H1 (cell line): Measurements from ENCODE around the gene GPC3. TPM values are rescaled to one million over a fixed set of nuclear protein-coding genes. Genes with fewer than 3 reads are reported as not detected.
"Not testable (repeated sequence)": the region's sequence is repeated elsewhere in the genome, so short reads cannot be mapped to it uniquely, and the experiment has no call there.

Experiments used
- CTCF ChIA-PET: fragments of 300-600 bp; sonication (Branson Sonifier 250); formaldehyde crosslinking; loops from one replicate; lab custom pipeline; 2021; ENCODE audit not compliant: partially characterized antibody; lab: Charles Lee
- POLR2A ChIA-PET: fragments of 300-600 bp; sonication (Branson Sonifier 250); formaldehyde crosslinking; loops from one replicate; lab custom pipeline; 2021; ENCODE audit warnings: inconsistent platforms; ENCODE audit not compliant: partially characterized antibody; lab: Charles Lee
- DNase-seq, 2 experiments: peaks; one replicate each; pipeline versions ENCODE4 v3.0.0 to v3.0.0-alpha.2; 2010 to 2022; ENCODE audit warnings: low spot score in 2 of 2, low read depth in 1 of 2, mixed read lengths in 1 of 2
- FAIRE-seq: peaks from 2 replicates; lab custom pipeline; 2011; peaks lifted over from hg19 to GRCh38; lab: Jason Lieb, UNC
- H2AFZ ChIP-seq: 2 replicates; pipeline ENCODE4 v1.8.1; 2012; ENCODE audit warnings: low read length, inconsistent platforms
- H2AK5ac ChIP-seq: 2 replicates; pipeline ENCODE4 v1.6.1; 2013; ENCODE audit warnings: low read depth, low read length
- H2BK120ac ChIP-seq: replicated peaks from 2 replicates; pipeline ENCODE3; 2013; ENCODE audit warnings: low read depth, low read length, inconsistent platforms
- H2BK12ac ChIP-seq: 2 replicates; pipeline ENCODE4 v1.6.1; 2013; ENCODE audit warnings: low read depth, low read length
- H2BK15ac ChIP-seq: 2 replicates; pipeline ENCODE4 v1.6.1; 2013; ENCODE audit warnings: low read length
- H2BK20ac ChIP-seq: 2 replicates; pipeline ENCODE4 v1.6.1; 2013; ENCODE audit warnings: low read length
- H2BK5ac ChIP-seq: 2 replicates; pipeline ENCODE4 v1.6.1; 2013; ENCODE audit warnings: low read depth, low read length
- H3K14ac ChIP-seq: 2 replicates; pipeline ENCODE4 v1.6.1; 2013; ENCODE audit warnings: inconsistent platforms; ENCODE audit not compliant: insufficient read length
- H3K18ac ChIP-seq: 2 replicates; pipeline ENCODE4 v1.6.1; 2013; ENCODE audit warnings: low read length; ENCODE audit errors: extremely low read depth
- H3K23ac ChIP-seq: 2 replicates; pipeline ENCODE4 v1.6.1; 2013; ENCODE audit warnings: inconsistent platforms; ENCODE audit not compliant: insufficient read length
- H3K23me2 ChIP-seq: 2 replicates; pipeline ENCODE4 v1.6.1; 2013; ENCODE audit warnings: low read depth, low read length
- H3K27ac ChIP-seq: 2 replicates; pipeline ENCODE4 v1.6.1; 2011; ENCODE audit warnings: low read depth, low read length, inconsistent platforms
- H3K27me3 ChIP-seq, 4 experiments: replicated peaks in 1 of 4; 1 replicate in 1 of 4; 2 replicates in 3 of 4; pipeline versions ENCODE4 v1.6.1 to v1.8.1; 2011 to 2013; ENCODE audit warnings: low read length in 3 of 4, mild to moderate bottlenecking in 3 of 4, inconsistent platforms in 2 of 4, mixed read lengths in 2 of 4, moderate library complexity in 1 of 4; ENCODE audit not compliant: control insufficient read depth in 3 of 4, insufficient read depth in 3 of 4; ENCODE audit errors: extremely low read depth in 1 of 4
- H3K36me3 ChIP-seq, 4 experiments: 2 replicates each; pipeline versions ENCODE4 v1.6.1 to v1.8.1; 2011 to 2013; ENCODE audit warnings: mild to moderate bottlenecking in 4 of 4, low read length in 3 of 4, moderate library complexity in 2 of 4, control low read depth in 1 of 4, inconsistent platforms in 1 of 4; ENCODE audit not compliant: insufficient read depth in 4 of 4, control insufficient read depth in 2 of 4
- H3K4ac ChIP-seq: replicated peaks from 2 replicates; pipeline ENCODE3; 2013; ENCODE audit warnings: low read length, low read depth, mixed read lengths, inconsistent platforms; ENCODE audit not compliant: insufficient read length
- H3K4me1 ChIP-seq, 4 experiments: replicated peaks in 1 of 4; 1 replicate in 1 of 4; 2 replicates in 3 of 4; pipeline versions ENCODE4 v1.6.1 to v1.8.1; 2011 to 2013; ENCODE audit warnings: low read length in 3 of 4, inconsistent platforms in 2 of 4, mixed read lengths in 1 of 4; ENCODE audit not compliant: insufficient read depth in 4 of 4, control insufficient read depth in 3 of 4
- H3K4me2 ChIP-seq, 2 experiments: 2 replicates each; pipeline versions ENCODE4 v1.6.1 to v1.8.1; 2011 to 2013; ENCODE audit warnings: low read depth in 2 of 2, low read length in 2 of 2, control low read depth in 1 of 2, inconsistent platforms in 1 of 2, mild to moderate bottlenecking in 1 of 2; ENCODE audit not compliant: insufficient read depth in 1 of 2
- H3K4me3 ChIP-seq, 4 experiments: fragments of 200-600, 300-600 bp in 1 of 4; sonication (generic), shearing (Covaris generic), sonication (Bioruptor Twin) in 1 of 4; 2 replicates each; pipeline versions ENCODE4 v1.5.1 to v1.8.1; 2011 to 2016; ENCODE audit warnings: low read length in 4 of 4, low read depth in 3 of 4, control low read depth in 2 of 4, inconsistent platforms in 2 of 4, mild to moderate bottlenecking in 2 of 4, mixed read lengths in 1 of 4, moderate library complexity in 1 of 4; ENCODE audit not compliant: insufficient read depth in 2 of 4; ENCODE audit errors: extremely low read depth in 1 of 4
- H3K56ac ChIP-seq: replicated peaks from 2 replicates; pipeline ENCODE3; 2013; ENCODE audit warnings: low read depth, mild to moderate bottlenecking, mixed read lengths, low read length, inconsistent platforms; ENCODE audit not compliant: insufficient read length
- H3K79me1 ChIP-seq: 2 replicates; pipeline ENCODE4 v1.6.1; 2013; ENCODE audit warnings: low read depth, low read length, control low read depth
- H3K79me2 ChIP-seq, 2 experiments: 2 replicates each; pipeline versions ENCODE4 v1.6.1 to v1.8.1; 2012 to 2013; ENCODE audit warnings: low read length in 2 of 2, mild to moderate bottlenecking in 2 of 2, inconsistent platforms in 1 of 2; ENCODE audit not compliant: insufficient read depth in 2 of 2, control insufficient read depth in 1 of 2
- H3K9ac ChIP-seq, 4 experiments: replicated peaks in 1 of 4; 1 replicate in 1 of 4; 2 replicates in 3 of 4; pipeline versions ENCODE4 v1.6.1 to v1.8.1; 2011 to 2013; ENCODE audit warnings: low read depth in 3 of 4, low read length in 3 of 4, control low read depth in 2 of 4, mild to moderate bottlenecking in 2 of 4, moderate library complexity in 2 of 4, inconsistent platforms in 1 of 4; ENCODE audit errors: extremely low read depth in 1 of 4
- H3K9me3 ChIP-seq, 2 experiments: 2 replicates each; pipeline versions ENCODE4 v1.6.1 to v1.8.1; 2012 to 2013; ENCODE audit warnings: mild to moderate bottlenecking in 2 of 2, moderate library complexity in 2 of 2, control low read depth in 1 of 2, inconsistent platforms in 1 of 2, low read depth in 1 of 2, low read length in 1 of 2, mixed read lengths in 1 of 2; ENCODE audit not compliant: insufficient read depth in 2 of 2
- H4K20me1 ChIP-seq, 2 experiments: replicated peaks in 1 of 2; 2 replicates each; pipeline versions ENCODE3 to v1.8.1; 2011 to 2013; ENCODE audit warnings: inconsistent platforms in 2 of 2, low read length in 2 of 2, mild to moderate bottlenecking in 1 of 2; ENCODE audit not compliant: insufficient read depth in 2 of 2, control insufficient read depth in 1 of 2
- H4K5ac ChIP-seq: 2 replicates; pipeline ENCODE4 v1.6.1; 2013; ENCODE audit warnings: low read length, low read depth, mixed read lengths, inconsistent platforms; ENCODE audit not compliant: insufficient read length
- H4K8ac ChIP-seq: 2 replicates; pipeline ENCODE4 v1.8.0; 2013; ENCODE audit warnings: mild to moderate bottlenecking, moderate library complexity, low read length, inconsistent platforms; ENCODE audit not compliant: insufficient read depth; ENCODE audit errors: extremely low read depth
- H4K91ac ChIP-seq: replicated peaks from 2 replicates; pipeline ENCODE3; 2013; ENCODE audit warnings: low read length, mixed read lengths, inconsistent platforms; ENCODE audit not compliant: insufficient read length
- WGBS, 2 experiments: shearing (Covaris generic) in 1 of 2; methylation state at CpG; one replicate each; pipeline versions ENCODE4 v1.1.6 to v1.1.7; 2013 to 2015; ENCODE audit warnings: low lambda C conversion rate in 2 of 2, mixed read lengths in 2 of 2, inconsistent platforms in 1 of 2, low coverage in 1 of 2, missing lambda C conversion rate in 1 of 2; ENCODE audit not compliant: insufficient replicate concordance in 2 of 2, insufficient coverage in 1 of 2, insufficient read length in 1 of 2; ENCODE audit errors: extremely low coverage in 1 of 2, missing lambda C conversion rate in 1 of 2; 5-methylcytosine and 5-hydroxymethylcytosine counted together
- polyA plus RNA-seq, 7 experiments: library from polyadenylated mRNA; depleted of rRNA in 3 of 7; stranded (reverse) in 5 of 7; unstranded in 2 of 7; fragments of >200 nt in 5 of 7; fragments of 200-250 nt in 2 of 7; gene quantifications; 1 replicate in 5 of 7; 2 replicates in 1 of 7; 4 replicates in 1 of 7; pipeline versions ENCODE4 v1.2.1 to v1.2.3, GENCODE V29; 2011 to 2013; ENCODE audit warnings: missing spikeins in 2 of 7, mixed read lengths in 2 of 7
- total RNA-seq: library from RNA; stranded (reverse); fragmentation: NEBNext Ultra II Directional; extraction: Animal tissue kit (Norgen Biotek cat#: 25700); gene quantifications from 2 replicates; pipeline ENCODE4 v1.2.1, GENCODE V29; 2021

The GPC3 gene
- total and polyA plus RNA-seq, 2 of the 8 experiments (the other 6 are each of a cell fraction or from before 2014, with no cell fraction given): 64.8 to 71.9 TPM

DNA sequence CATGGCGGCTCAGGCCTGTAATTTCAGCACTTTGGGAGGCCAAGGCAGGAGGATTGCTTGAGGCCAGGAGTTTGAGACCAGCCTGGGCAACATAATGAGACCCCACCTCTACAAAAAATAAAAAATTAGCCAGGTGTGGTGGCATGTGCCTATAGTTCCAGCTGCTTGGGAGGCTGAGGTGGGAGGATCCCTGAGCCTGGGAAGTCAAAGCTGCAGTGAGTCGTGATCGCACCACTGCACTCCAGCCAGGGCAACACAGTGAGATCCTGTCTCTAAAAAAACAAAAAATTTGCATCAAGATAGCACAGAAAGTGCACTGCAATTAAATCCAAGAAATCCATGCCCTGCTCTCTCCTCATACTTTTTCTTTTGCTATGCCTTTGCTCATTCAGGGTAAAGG lies 458.6 kb downstream of the GPC3 start:
- H3K79me1 ChIP-seq, H3K4me2 ChIP-seq, H2BK120ac ChIP-seq, H3K14ac ChIP-seq, H3K23ac ChIP-seq, H4K5ac ChIP-seq, H3K36me3 ChIP-seq, H3K4ac ChIP-seq, H2BK5ac ChIP-seq, H3K4me1 ChIP-seq, H4K91ac ChIP-seq, H3K56ac ChIP-seq, H3K18ac ChIP-seq, H2BK12ac ChIP-seq, H3K23me2 ChIP-seq, H2BK20ac ChIP-seq, H4K20me1 ChIP-seq, CTCF ChIA-PET, FAIRE-seq, POLR2A ChIA-PET, H2AK5ac ChIP-seq, H3K9ac ChIP-seq, H3K79me2 ChIP-seq, H2AFZ ChIP-seq, H3K4me3 ChIP-seq, H3K27me3 ChIP-seq, H4K8ac ChIP-seq, H2BK15ac ChIP-seq, H3K27ac ChIP-seq, DNase-seq, H3K9me3 ChIP-seq: not testable (repeated sequence)
- WGBS, 2 experiments: 94% methylated on average over 3 of the region's 3 CpGs; no CpG with 5 or more reads in 1 of the 2 experiments
